GM12872 (cell line): ENCODE results near the gene KCNG2.

ENCODE experiments used
- TF ChIP-seq, protein P1 (sequence below): IDR thresholded peaks from 3 replicates; pipeline ENCODE4 v1.5.1; 2011; ENCODE audit warnings: low read depth, mild to moderate bottlenecking, low read length, moderate library complexity; ENCODE audit not compliant: insufficient read depth

The KCNG2 gene, protein sequence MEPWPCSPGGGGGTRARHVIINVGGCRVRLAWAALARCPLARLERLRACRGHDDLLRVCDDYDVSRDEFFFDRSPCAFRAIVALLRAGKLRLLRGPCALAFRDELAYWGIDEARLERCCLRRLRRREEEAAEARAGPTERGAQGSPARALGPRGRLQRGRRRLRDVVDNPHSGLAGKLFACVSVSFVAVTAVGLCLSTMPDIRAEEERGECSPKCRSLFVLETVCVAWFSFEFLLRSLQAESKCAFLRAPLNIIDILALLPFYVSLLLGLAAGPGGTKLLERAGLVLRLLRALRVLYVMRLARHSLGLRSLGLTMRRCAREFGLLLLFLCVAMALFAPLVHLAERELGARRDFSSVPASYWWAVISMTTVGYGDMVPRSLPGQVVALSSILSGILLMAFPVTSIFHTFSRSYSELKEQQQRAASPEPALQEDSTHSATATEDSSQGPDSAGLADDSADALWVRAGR

DNA sequence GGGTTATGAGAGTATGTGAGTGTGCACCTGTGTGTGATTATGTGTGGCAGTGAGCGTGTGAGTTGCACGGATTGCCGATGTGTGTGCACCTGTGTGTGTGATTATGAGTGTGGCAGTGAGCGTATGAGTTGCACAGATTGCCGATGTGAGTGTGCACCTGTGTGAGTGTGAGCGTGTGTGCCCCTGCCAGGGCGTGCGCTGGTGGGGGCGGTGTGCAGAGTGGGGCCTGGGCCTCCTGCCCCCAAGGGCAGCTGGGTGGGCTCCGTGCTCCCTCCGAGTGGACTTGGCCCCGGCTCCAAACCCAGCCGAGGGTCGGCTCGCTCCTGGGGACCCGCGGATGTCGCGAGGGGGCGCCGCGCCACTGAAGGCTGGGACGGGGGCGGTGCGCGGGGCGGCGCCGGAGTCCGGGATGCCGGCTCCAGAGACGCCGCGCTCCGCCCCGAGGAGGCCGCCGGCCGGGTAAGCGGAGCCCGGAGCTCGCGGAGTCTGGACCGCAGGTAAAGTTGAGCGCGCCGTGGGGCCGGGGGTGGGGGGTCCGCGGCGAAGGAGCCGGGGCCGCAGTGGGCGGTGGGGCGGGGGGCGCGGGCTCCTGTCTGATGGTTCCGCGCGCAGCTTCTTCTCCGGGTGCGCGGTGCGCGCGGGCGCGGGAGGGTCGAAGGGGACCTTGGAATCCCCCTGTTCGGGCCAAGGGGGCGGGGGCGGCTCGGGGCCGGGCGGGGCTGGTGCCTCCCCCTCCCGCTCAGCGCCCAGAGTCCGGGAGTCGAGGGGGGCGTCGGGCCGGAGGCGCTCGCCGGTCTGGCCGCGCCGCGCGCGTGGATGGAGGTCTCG is at the start of gene KCNG2:
KCNG2 (plus strand) TSS at position 421 of the 828 bp plus-strand sequence. CDS start 65,730 bp downstream, outside the sequence.
- TF ChIP-seq, protein P1, sequence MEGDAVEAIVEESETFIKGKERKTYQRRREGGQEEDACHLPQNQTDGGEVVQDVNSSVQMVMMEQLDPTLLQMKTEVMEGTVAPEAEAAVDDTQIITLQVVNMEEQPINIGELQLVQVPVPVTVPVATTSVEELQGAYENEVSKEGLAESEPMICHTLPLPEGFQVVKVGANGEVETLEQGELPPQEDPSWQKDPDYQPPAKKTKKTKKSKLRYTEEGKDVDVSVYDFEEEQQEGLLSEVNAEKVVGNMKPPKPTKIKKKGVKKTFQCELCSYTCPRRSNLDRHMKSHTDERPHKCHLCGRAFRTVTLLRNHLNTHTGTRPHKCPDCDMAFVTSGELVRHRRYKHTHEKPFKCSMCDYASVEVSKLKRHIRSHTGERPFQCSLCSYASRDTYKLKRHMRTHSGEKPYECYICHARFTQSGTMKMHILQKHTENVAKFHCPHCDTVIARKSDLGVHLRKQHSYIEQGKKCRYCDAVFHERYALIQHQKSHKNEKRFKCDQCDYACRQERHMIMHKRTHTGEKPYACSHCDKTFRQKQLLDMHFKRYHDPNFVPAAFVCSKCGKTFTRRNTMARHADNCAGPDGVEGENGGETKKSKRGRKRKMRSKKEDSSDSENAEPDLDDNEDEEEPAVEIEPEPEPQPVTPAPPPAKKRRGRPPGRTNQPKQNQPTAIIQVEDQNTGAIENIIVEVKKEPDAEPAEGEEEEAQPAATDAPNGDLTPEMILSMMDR, result no peak

DNA sequence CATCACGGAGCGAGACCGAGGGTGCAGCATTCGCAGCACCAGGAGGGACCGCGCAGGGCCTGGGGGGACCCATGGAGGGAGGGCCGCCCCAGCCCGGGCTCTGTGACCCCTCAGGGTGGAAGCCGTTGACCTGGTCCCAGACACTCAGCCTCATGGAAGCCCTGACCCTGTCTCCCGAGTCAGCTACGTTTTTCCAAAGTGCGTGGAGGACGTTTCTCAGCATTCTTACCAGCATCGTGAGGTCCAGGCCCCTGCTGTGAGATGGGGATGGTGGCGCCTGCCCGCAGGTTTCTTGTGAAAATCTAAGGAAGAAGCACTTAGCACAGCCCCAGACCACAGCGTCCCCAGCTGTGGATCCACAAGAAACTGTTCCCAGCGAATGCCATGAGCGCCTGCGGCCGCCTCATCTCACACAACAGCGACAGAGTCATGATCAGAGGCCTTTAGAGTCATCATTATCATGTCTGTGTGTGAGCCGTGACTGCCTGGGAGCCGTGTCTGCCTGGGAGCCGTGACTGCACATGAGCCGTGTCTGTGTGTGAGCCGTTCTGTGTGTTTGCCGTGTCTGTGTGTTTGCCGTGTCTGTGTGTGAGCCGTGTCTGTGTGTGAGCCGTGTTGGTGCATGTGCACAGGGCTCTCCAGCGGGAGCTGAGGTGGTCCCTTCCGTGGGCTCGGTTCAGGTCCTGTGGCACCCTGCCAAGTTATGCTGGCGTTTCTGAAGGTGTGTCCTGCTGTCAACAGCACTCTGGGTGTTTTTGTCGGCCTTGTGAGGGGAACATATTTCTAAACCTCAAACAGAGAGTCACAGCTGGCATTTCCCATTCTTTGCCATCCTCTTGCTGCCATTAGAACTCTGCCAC is 49.2 kb upstream of the KCNG2 start:
- TF ChIP-seq, protein P1, result no peak

DNA sequence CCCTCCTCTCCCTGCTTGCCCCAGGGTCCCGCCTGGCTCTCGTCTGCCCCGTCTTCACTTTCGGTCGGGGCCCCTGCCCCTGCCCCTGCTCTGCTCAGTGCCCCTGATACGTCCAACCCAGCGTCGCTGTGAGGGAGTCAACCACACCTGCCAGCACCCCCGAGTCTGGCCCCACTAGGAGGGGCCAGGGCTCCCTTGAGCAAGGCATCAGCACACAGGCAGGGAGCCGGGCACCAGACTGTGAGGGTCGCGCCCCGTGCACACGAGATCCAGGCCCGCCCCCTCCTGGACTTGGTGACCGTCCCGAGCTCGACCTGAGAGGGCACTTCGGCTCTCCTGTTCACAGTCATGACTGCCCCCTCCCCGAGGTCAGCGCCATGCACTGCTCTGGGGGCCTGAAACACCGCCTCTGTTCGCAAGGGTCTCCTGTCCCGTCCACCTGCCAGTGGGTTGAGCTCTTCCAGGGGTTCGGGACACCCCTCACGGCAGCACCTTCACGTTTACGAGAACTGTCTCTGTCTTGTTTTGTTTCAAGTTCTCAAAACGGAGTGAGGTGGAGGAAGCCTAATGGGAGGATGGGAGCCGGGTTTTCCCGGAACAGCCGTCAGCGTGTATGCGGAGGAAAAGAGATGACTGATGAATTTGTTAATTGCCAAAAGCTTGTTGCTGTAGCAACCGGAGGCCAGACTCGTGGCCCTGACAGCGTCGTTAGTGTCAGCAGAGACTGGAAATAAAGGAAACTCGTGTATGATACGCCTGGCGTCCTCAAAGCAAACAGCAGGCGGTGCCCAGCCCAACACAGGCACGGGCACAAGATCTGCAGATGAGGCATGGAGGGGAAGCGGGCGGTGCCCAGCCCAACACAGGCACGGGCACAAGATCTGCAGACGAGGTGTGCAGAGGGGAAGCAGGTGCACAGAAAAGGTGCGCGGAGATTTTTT is 48.2 kb upstream of the KCNG2 start:
- TF ChIP-seq, protein P1, result no peak

DNA sequence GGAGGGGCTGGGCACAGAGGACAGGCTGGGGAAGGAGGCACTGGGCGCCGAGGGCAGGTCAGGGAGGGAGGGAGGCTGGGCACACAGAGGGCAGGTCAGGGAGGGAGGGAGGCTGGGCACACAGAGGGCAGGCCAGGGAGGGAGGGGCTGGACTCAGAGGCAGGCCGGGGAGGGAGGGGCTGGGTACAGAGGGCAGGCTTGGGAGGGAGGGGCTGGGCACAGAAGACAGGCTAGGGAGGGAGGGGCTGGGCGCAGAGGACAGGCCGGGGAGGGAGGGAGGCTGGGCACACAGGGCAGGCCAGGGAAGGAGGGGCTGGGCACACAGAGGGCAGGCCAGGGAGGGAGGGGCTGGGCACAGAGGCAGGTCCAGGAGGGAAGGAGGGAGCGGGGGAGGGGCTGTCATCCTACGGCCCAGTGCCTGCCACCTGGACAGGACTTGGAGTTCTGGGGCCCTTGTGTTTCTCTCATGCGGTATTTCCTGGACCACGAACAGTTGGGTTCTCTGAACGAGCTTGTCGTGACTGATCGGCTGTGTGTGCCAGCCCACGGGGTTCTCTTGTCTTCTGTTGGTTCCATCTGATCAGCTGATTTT is 46.7 kb upstream of the KCNG2 start:
- TF ChIP-seq, protein P1, result no peak

DNA sequence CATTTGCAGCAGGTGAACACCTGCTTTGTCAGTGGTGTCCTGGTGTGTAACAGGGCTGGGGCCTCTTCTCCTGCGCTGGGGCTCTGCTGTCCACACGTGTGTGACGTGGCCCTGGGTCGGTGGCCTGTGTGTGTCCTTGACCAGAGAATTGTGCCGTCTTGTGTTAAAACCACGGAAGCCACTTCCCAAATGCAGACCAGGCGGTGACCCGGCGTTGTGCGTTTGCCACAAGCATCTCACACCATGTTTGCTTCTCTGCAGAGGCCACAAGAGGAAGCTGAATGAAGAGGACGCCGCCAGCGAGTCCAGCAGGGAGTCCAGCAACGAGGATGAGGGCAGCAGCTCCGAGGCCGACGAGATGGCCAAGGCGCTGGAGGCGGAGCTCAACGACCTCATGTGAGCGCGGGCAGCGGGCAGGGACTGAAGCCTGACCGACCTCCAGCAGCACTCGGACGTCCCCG is 44.3 kb upstream of the KCNG2 start:
- TF ChIP-seq, protein P1, result no peak
